HepG2 (cell line): ENCODE results near the gene JAGN1. TPM values are rescaled to one million over a fixed set of nuclear protein-coding genes. Genes with fewer than 3 reads are reported as not detected.

Experiments
- ARID4A ChIP-seq: sonication (generic); formaldehyde crosslinking; IDR thresholded peaks from 2 replicates; pipeline ENCODE4 v1.5.0; 2020; ENCODE audit warnings: mild to moderate bottlenecking, missing genetic modification reagents, borderline replicate concordance
- ARNT ChIP-seq: fragments of 450-650 bp; IDR thresholded peaks from 2 replicates; pipeline ENCODE4 v1.6.1; 2017
- ATF2 ChIP-seq: sonication (generic); formaldehyde crosslinking; IDR thresholded peaks from 2 replicates; pipeline ENCODE4 v1.4.0; 2020; ENCODE audit warnings: missing genetic modification reagents
- CCDC6 ChIP-seq: sonication (generic); formaldehyde crosslinking; IDR thresholded peaks from 2 replicates; pipeline ENCODE4 v1.8.1; 2022; ENCODE audit warnings: mild to moderate bottlenecking, missing genetic modification reagents, moderate library complexity
- FOXM1 ChIP-seq: sonication (generic); formaldehyde crosslinking; IDR thresholded peaks from 2 replicates; pipeline ENCODE4 v1.5.0; 2020; ENCODE audit warnings: missing genetic modification reagents
- GTF3A ChIP-seq: sonication (generic); formaldehyde crosslinking; conservative IDR thresholded peaks from 2 replicates; pipeline ENCODE4 v1.4.0; 2020; ENCODE audit warnings: mild to moderate bottlenecking, missing genetic modification reagents
- HMG20B ChIP-seq: conservative IDR thresholded peaks from 2 replicates; pipeline ENCODE4 v1.6.1; 2016; ENCODE audit warnings: missing genetic modification reagents, missing compliant biosample characterization
- IRX3 ChIP-seq: sonication (generic); formaldehyde crosslinking; IDR thresholded peaks from 2 replicates; pipeline ENCODE4 v1.8.1; 2023; ENCODE audit warnings: mild to moderate bottlenecking, low read depth, missing genetic modification reagents, borderline replicate concordance
- KDM1A ChIP-seq: IDR thresholded peaks from 2 replicates; pipeline ENCODE4 v1.6.1; 2016; ENCODE audit warnings: missing compliant biosample characterization
- KLF9 ChIP-seq: IDR thresholded peaks from 2 replicates; pipeline ENCODE4 v1.6.1; 2016; ENCODE audit warnings: low read depth
- MAX ChIP-seq: IDR thresholded peaks from 2 replicates; pipeline ENCODE4 v1.6.1; 2012; ENCODE audit warnings: inconsistent platforms
- MTA1 ChIP-seq: sonication (generic); formaldehyde crosslinking; IDR thresholded peaks from 2 replicates; pipeline ENCODE4 v1.4.0; 2020; ENCODE audit warnings: missing genetic modification reagents, mild to moderate bottlenecking, borderline replicate concordance
- PATZ1 ChIP-seq: sonication (generic); formaldehyde crosslinking; IDR thresholded peaks from 2 replicates; pipeline ENCODE4 v1.4.0; 2020; ENCODE audit warnings: missing genetic modification reagents
- YEATS4 ChIP-seq: sonication (generic); formaldehyde crosslinking; IDR thresholded peaks from 2 replicates; pipeline ENCODE4 v1.4.0; 2020; ENCODE audit warnings: missing genetic modification reagents, borderline replicate concordance
- ZBTB38 ChIP-seq: sonication (generic); formaldehyde crosslinking; IDR thresholded peaks from 2 replicates; pipeline ENCODE4 v1.5.1; 2020; ENCODE audit warnings: mild to moderate bottlenecking, missing genetic modification reagents
- ZBTB44 ChIP-seq: sonication (generic); formaldehyde crosslinking; IDR thresholded peaks from 2 replicates; pipeline ENCODE4 v1.4.0; 2020; ENCODE audit warnings: missing genetic modification reagents
- ZFP82 ChIP-seq: sonication (generic); formaldehyde crosslinking; IDR thresholded peaks from 2 replicates; pipeline ENCODE4 v1.5.1; 2020; ENCODE audit warnings: mild to moderate bottlenecking, missing genetic modification reagents, borderline replicate concordance
- ZNF264 ChIP-seq: sonication (generic); formaldehyde crosslinking; IDR thresholded peaks from 2 replicates; pipeline ENCODE4 v1.4.0; 2020; ENCODE audit warnings: missing genetic modification reagents
- ZNF362 ChIP-seq: sonication (generic); formaldehyde crosslinking; IDR thresholded peaks from 2 replicates; pipeline ENCODE4 v1.4.0; 2020; ENCODE audit warnings: missing genetic modification reagents, mild to moderate bottlenecking, borderline replicate concordance
- ZNF614 ChIP-seq: IDR thresholded peaks from 2 replicates; pipeline ENCODE4 v1.6.1; 2018; ENCODE audit warnings: missing biosample characterization, missing genetic modification reagents, inconsistent platforms, borderline replicate concordance
- ZNF772 ChIP-seq: sonication (generic); formaldehyde crosslinking; IDR thresholded peaks from 2 replicates; pipeline ENCODE4 v1.5.0; 2020; ENCODE audit warnings: mild to moderate bottlenecking, missing genetic modification reagents
- polyA plus RNA-seq, 8 experiments: library from polyadenylated mRNA; depleted of rRNA in 3 of 8; stranded (reverse) in 7 of 8; unstranded in 1 of 8; fragments of >200 nt; fragmentation: Illumina TruSeq in 4 of 8; extraction: Trizol in 4 of 8; gene quantifications; 2 replicates each; pipeline versions ENCODE4 v1.2.1 to v1.2.3, GENCODE V29; 2011 to 2016; ENCODE audit warnings: low read depth in 4 of 8, missing spikeins in 1 of 8, mixed read lengths in 1 of 8; ENCODE audit not compliant: insufficient read depth in 1 of 8
- total RNA-seq, 5 experiments: library from RNA; depleted of rRNA; stranded (reverse); fragments of >200 nt; fragmentation: Illumina TruSeq; extraction: Trizol; gene quantifications; 2 replicates each; pipeline ENCODE4 v1.2.3, GENCODE V29; 2016; ENCODE audit warnings: low read depth in 1 of 5

The JAGN1 gene
- total and polyA plus RNA-seq, 2 of the 13 experiments (the other 11 are each of a cell fraction or from before 2014, with no cell fraction given) = 49.9 to 50.9 TPM

- TF ChIP-seq ATF2 (CRISPR knock-in tag) (no peak), MTA1 (CRISPR knock-in tag) (0 out of 2 replicates have a peak, but pooled peaks have one; percentile 11), ARNT (no peak), CCDC6 (no peak), ZNF362 (CRISPR knock-in tag) (peak; percentile 8), GTF3A (CRISPR knock-in tag) (0 out of 2 replicates have a peak, but pooled peaks have one; percentile 15), ZNF614 (CRISPR knock-in tag) (no peak), PATZ1 (CRISPR knock-in tag) (no peak), ARID4A (CRISPR knock-in tag) (no peak), ZNF264 (CRISPR knock-in tag) (0 out of 2 replicates have a peak, but pooled peaks have one; percentile 25), ZFP82 (CRISPR knock-in tag) (no peak), YEATS4 (CRISPR knock-in tag) (no peak), ZBTB38 (no peak), MAX (peak; percentile 50; the same call in 1 of the 2 replicates), KLF9 (CRISPR knock-in tag) (no peak), ZBTB44 (CRISPR knock-in tag) (no peak), HMG20B (CRISPR knock-in tag) (no peak), IRX3 (CRISPR knock-in tag) (no peak), FOXM1 (CRISPR knock-in tag) (no peak), KDM1A (CRISPR knock-in tag) (no peak), ZNF772 (no peak)
Observed at GRCh38 chr3:9901967-9902366, 11.6 kb downstream of the JAGN1 start (continued).
